Mucosa of descending colon (tissue), 3 donors: ENCODE measurements around the gene RIN2. TPM values are rescaled to one million over a fixed set of nuclear protein-coding genes. Genes with fewer than 3 reads are reported as not detected.

Source experiments
- ATAC-seq: fragments of 200-7000 bp; cut with Tn5 transposase; one replicate; pipeline ENCODE4 v1.9.1; 2020; ENCODE audit warnings: mild to moderate bottlenecking, moderate library complexity
- DNase-seq, 3 donors: peaks; one replicate each; pipeline ENCODE4 v3.0.0-alpha.2; 2020
- H3K36me3 ChIP-seq: fragments of 200-600 bp; one replicate; pipeline ENCODE4 v1.8.0; 2021; ENCODE audit warnings: low read depth, mild to moderate bottlenecking
- H3K4me1 ChIP-seq: fragments of 200-600 bp; one replicate; pipeline ENCODE4 v1.8.0; 2021; ENCODE audit warnings: low read depth, mild to moderate bottlenecking
- H3K4me3 ChIP-seq: fragments of 200-600 bp; one replicate; pipeline ENCODE4 v1.8.0; 2021; ENCODE audit warnings: mild to moderate bottlenecking
- H3K9me3 ChIP-seq: fragments of 200-600 bp; one replicate; pipeline ENCODE4 v1.8.0; 2021; ENCODE audit warnings: mild to moderate bottlenecking
- CTCF ChIP-seq: fragments of 200-600 bp; IDR thresholded peaks from one replicate; pipeline ENCODE4 v1.8.0; 2022; ENCODE audit warnings: antibody characterized with exemption, mild to moderate bottlenecking
- intact Hi-C, 2 donors: fragments of 100-400 bp; cut with DNase I in 1 of 2; cut with micrococcal nuclease in 1 of 2; formaldehyde crosslinking; loops; one replicate each; pipeline versions ENCODE4 v1.11.0 to v1.11.1; 2022; cut with DNase I, micrococcal nuclease
- total RNA-seq, 3 donors: library from RNA; stranded (reverse); fragmentation: NEBNext Ultra II Directional in 2 of 3; extraction: Animal tissue kit (Norgen Biotek cat#: 25700) in 2 of 3; gene quantifications; one replicate each; pipeline versions ENCODE4 v1.2.1 to v1.2.4, GENCODE V29; 2021 to 2023
- donor health status: DM: no; HTN: no; CAD: no; lungs with moderate emphysema.
- donor health status: DM: no; HTN: no; CAD: no.
- donor health status: DM: no; HTN: yes; CAD: no.

The RIN2 gene
- total RNA-seq, 3 donors from 2014 or later = 73.1 to 127 (median 73.9) TPM

DNA sequence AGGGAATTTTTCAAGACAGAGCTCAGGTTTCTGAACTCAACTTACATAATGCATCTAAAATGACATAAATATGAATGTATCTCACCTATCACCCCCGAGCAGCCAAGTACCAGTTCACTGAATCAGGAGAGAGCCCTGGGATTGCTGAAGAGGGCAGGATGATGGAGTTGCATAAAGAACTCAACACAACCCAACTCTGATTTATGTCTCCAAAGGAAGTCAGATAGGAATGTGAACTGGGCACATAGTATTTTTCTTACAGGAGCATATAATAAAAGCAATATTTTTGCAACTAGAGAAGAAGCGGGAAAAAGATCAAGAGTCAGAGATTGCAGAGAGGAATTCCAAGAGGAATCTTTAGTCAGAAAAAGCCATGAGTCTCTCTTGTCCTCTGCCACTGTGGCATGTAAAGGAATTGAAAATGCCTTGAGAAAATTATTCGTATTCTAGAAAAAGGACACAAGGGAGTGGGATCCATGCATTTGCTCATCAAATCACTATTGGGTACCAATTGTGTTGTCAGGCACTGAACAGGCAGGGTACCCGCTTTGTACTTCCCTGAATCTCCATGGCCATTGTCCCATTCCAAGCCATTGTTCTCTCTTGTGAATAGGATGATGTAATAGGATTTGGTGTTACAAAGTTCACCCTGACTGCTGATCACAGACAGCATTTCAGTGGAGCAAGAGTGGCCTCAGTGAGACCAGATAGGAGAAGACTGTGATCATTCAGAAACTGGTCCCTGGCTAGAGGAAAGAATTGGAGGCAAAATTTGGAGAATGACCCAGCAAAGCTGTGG lies 16.3 kb downstream of the RIN2 start:
- Histone ChIP-seq H3K4me1 (peaks cover 28% of the 10 kb centered on the region), H3K9me3 (no peaks in the 10 kb centered on the region), H3K36me3 (no peaks in the 10 kb centered on the region), H3K4me3 (no peak overlapping the region)
- intact Hi-C loops = no loop called here
- ATAC-seq (peak; percentile 58), DNase-seq (no peak)
- no peak for TF ChIP-seq CTCF

- H3K9me3 ChIP-seq = no peaks in the 10 kb centered on the region
- H3K4me1 ChIP-seq = peaks cover 28% of the 10 kb centered on the region
- no peak overlapping the region for H3K4me3 ChIP-seq
- no peaks in the 10 kb centered on the region for H3K36me3 ChIP-seq
- DNase-seq (peak; percentile 66 to 73 (median 69)), ATAC-seq (peak; percentile 94)
- intact Hi-C loops = no loop called here
- TF ChIP-seq CTCF = no peak
Measured at GRCh38 chr20:19775353-19776253, 17.5 kb downstream of the RIN2 start.

DNA sequence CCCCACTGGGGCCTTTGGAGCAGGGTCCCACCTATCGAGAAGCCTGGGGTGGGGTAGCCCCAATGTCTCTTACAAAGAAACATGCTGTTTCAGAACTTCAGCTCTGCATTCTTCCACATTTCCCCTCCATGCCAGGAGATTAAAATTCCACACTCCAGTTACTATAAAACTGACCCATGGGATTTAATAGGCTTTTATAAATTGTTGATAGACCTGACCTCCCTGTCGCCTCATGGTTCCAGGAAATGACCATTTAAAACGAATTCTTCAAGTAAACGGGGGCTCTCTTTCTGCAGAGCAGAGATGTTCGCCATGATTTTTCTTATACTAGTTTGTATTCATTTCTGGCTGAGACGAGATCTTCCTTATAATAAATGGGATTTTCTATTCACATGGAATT lies 19.3 kb downstream of the RIN2 start:
- ATAC-seq (no peak), DNase-seq (no peak)
- intact Hi-C loops = no loop called here
- peaks cover 28% of the 10 kb centered on the region for H3K4me1 ChIP-seq
- H3K9me3 ChIP-seq = no peaks in the 10 kb centered on the region
- no peak overlapping the region for H3K4me3 ChIP-seq
- no peak for TF ChIP-seq CTCF
- H3K36me3 ChIP-seq = no peaks in the 10 kb centered on the region

DNA sequence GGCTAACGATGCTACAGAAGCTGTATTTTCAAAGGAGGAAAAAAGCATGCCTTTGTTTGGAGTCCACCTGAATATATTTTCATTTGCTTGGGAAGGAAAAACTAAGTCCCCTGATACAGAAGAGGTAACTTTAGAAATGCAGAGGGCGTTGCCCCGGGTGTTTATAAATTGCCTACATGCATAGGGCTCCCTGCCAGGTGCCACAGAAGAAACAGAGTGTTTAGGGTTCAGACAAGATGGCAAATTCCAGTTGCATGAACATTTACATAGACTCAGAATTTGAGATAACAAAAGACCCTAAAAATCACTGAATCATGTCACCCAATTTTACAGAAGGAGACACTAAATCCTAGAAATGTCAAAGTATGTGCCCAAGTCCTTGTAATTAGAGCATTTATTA lies 19.9 kb downstream of the RIN2 start:
- Histone ChIP-seq H3K4me3 (no peak overlapping the region), H3K4me1 (peaks cover 28% of the 10 kb centered on the region), H3K9me3 (no peaks in the 10 kb centered on the region), H3K36me3 (no peaks in the 10 kb centered on the region)
- ATAC-seq = no peak
- peak in 1 of 3 donors; percentile 48 for DNase-seq
- TF ChIP-seq CTCF = no peak
- intact Hi-C loops = no loop called here

GRCh38 chr20:19778404-19778803 lies 20.3 kb downstream of the RIN2 start:
- Histone ChIP-seq H3K4me1 (peaks cover 28% of the 10 kb centered on the region), H3K9me3 (no peaks in the 10 kb centered on the region), H3K4me3 (no peak overlapping the region), H3K36me3 (no peaks in the 10 kb centered on the region)
- TF ChIP-seq CTCF = no peak
- no peak for DNase-seq
- no peak for ATAC-seq
- intact Hi-C loops = no loop called here
